GM12878 (cell line): Measurements from ENCODE around the gene HERPUD1. TPM values are rescaled to one million over a fixed set of nuclear protein-coding genes. Genes with fewer than 3 reads are reported as not detected.

Source experiments
- ATAC-seq: fragments of 200-7000 bp; cut with Tn5 transposase; 3 replicates; pipeline ENCODE4 v1.9.1; 2020; ENCODE audit warnings: mild to moderate bottlenecking, moderate library complexity
- BruUV-seq: library from RNA; stranded (reverse); fragments of 400-500 nt; replicated peaks from 2 replicates; lab custom pipeline; 2021; lab: Mats Ljungman, UMichigan
- CTCF ChIA-PET: fragments of 300-600 bp; sonication (Branson Sonifier 250); formaldehyde crosslinking; extraction: SDS; loops from one replicate; lab custom pipeline; 2021; ENCODE audit warnings: inconsistent platforms; lab: Yijun Ruan, JAX
- POLR2A ChIA-PET: fragments of 350-600 bp; formaldehyde crosslinking; extraction: SDS; loops from one replicate; lab custom pipeline; 2021; ENCODE audit warnings: inconsistent platforms; lab: Charles Lee
- RAD21 ChIA-PET: fragments of 300-600 bp; sonication (Branson Sonifier 250); formaldehyde crosslinking; loops from one replicate; lab custom pipeline; 2023; ENCODE audit warnings: antibody characterized with exemption; ENCODE audit not compliant: unreplicated experiment; lab: Charles Lee
- SMC1A ChIA-PET: fragments of 300-600 bp; sonication (Branson Sonifier 250); formaldehyde crosslinking; loops from one replicate; lab custom pipeline; 2023; ENCODE audit not compliant: unreplicated experiment, uncharacterized antibody; lab: Charles Lee
- DNase-seq: peaks from one replicate; pipeline ENCODE4 v3.0.0-alpha.2; 2011; ENCODE audit warnings: low read depth, low spot score
- FAIRE-seq: peaks from 3 replicates; lab custom pipeline; 2011; peaks lifted over from hg19 to GRCh38; lab: Jason Lieb, UNC
- H2AFZ ChIP-seq: 2 replicates; pipeline ENCODE4 v1.6.0; 2011; ENCODE audit warnings: low read depth, low read length, control low read depth; ENCODE audit not compliant: control insufficient read depth
- H3K27ac ChIP-seq: 2 replicates; pipeline ENCODE4 v1.5.1; 2011; ENCODE audit warnings: control low read depth; ENCODE audit not compliant: control insufficient read depth, insufficient read depth
- H3K27me3 ChIP-seq, 2 experiments: replicated peaks in 1 of 2; 2 replicates each; pipeline versions ENCODE4 v1.6.0 to v1.6.1; 2011; ENCODE audit warnings: low read length in 1 of 2; ENCODE audit not compliant: control insufficient read depth in 2 of 2, insufficient read depth in 2 of 2
- H3K36me3 ChIP-seq, 2 experiments: 2 replicates each; pipeline ENCODE4 v1.5.1; 2011; ENCODE audit warnings: low read length in 1 of 2; ENCODE audit not compliant: control insufficient read depth in 2 of 2, insufficient read depth in 2 of 2
- H3K4me1 ChIP-seq: 2 replicates; pipeline ENCODE4 v1.6.1; 2011; ENCODE audit warnings: mild to moderate bottlenecking, low read length, moderate library complexity, mixed read lengths; ENCODE audit not compliant: control insufficient read depth, insufficient read depth
- H3K4me2 ChIP-seq: 2 replicates; pipeline ENCODE4 v1.6.0; 2011; ENCODE audit warnings: control low read depth; ENCODE audit not compliant: control insufficient read depth, insufficient read depth
- H3K4me3 ChIP-seq: fragments of 200-600 bp; sonication (generic); 2 replicates; pipeline ENCODE4 v1.5.1; 2016
- H3K79me2 ChIP-seq: 2 replicates; pipeline ENCODE4 v1.6.0; 2011; ENCODE audit warnings: low read length; ENCODE audit not compliant: control insufficient read depth, insufficient read depth
- H3K9ac ChIP-seq: 2 replicates; pipeline ENCODE4 v1.8.0; 2011; ENCODE audit warnings: low read length, control low read depth, mixed read lengths; ENCODE audit not compliant: control insufficient read depth, insufficient read depth
- H3K9me3 ChIP-seq: replicated peaks from 3 replicates; pipeline ENCODE4 v1.5.1; 2011; ENCODE audit warnings: mild to moderate bottlenecking, low read length; ENCODE audit not compliant: control insufficient read depth, insufficient read depth
- H4K20me1 ChIP-seq: 2 replicates; pipeline ENCODE4 v1.6.0; 2011; ENCODE audit not compliant: control insufficient read depth, insufficient read depth
- DPF2 ChIP-seq: fragments of 450-650 bp; IDR thresholded peaks from 2 replicates; pipeline ENCODE4 v1.6.1; 2017; ENCODE audit warnings: mild to moderate bottlenecking
- KLF5 ChIP-seq: fragments of 450-650 bp; IDR thresholded peaks from 2 replicates; pipeline ENCODE4 v1.6.1; 2014; ENCODE audit warnings: mild to moderate bottlenecking; ENCODE audit not compliant: partially characterized antibody
- ZNF217 ChIP-seq: fragments of 450-650 bp; IDR thresholded peaks from 2 replicates; pipeline ENCODE4 v1.6.1; 2017; ENCODE audit warnings: antibody characterized with exemption, mild to moderate bottlenecking
- WGBS: methylation state at CpG from one replicate; pipeline ENCODE4 v1.1.6; 2016; ENCODE audit warnings: low lambda C conversion rate; ENCODE audit not compliant: insufficient replicate concordance, insufficient coverage; ENCODE audit errors: missing lambda C conversion rate; 5-methylcytosine and 5-hydroxymethylcytosine counted together
- in situ Hi-C: fragments of 300-500 bp; cut with MboI; formaldehyde crosslinking; loops from 9 replicates; pipeline ENCODE4 v1.14.3; 2018; ENCODE audit warnings: mixed read lengths
- intact Hi-C: fragments of 100-400 bp; cut with micrococcal nuclease; formaldehyde crosslinking; loops from one replicate; pipeline ENCODE4 v1.14.2; 2022; ENCODE audit not compliant: unreplicated experiment
- polyA plus RNA-seq, 11 experiments: library from polyadenylated mRNA; depleted of rRNA in 4 of 11; unstranded in 6 of 11; stranded (reverse) in 5 of 11; fragments of >200 nt; fragmentation: Nextera tagmentation in 4 of 11; fragmentation: Illumina TruSeq in 1 of 11; extraction: Ambion mirVana in 4 of 11; extraction: Trizol in 1 of 11; gene quantifications; 1 replicate in 1 of 11; 2 replicates in 10 of 11; pipeline versions ENCODE4 v1.2.1 to v1.2.3, GENCODE V29; 2011 to 2016; ENCODE audit warnings: inconsistent platforms in 2 of 11, missing spikeins in 2 of 11, low read depth in 1 of 11
- total RNA-seq, 4 experiments: library from RNA; depleted of rRNA in 3 of 4; stranded (reverse); fragments of >200 nt in 3 of 4; fragmentation: Illumina TruSeq in 1 of 4; extraction: Trizol in 1 of 4; gene quantifications; 2 replicates each; pipeline versions ENCODE4 v1.2.1 to v1.2.3, GENCODE V29; 2013 to 2021

HERPUD1 gene
- total and polyA plus RNA-seq, 10 of the 15 experiments (the other 5 are each of a cell fraction or from before 2014, with no cell fraction given) = 32.6 to 212 (median 122) TPM

- Histone ChIP-seq H3K9me3 (no peaks in the 10 kb centered on the region), H3K36me3 (no peaks in the 10 kb centered on the region), H4K20me1 (no peaks in the 10 kb centered on the region), H3K27ac (peak overlapping the region; percentile 27; the same call in 1 of the 2 replicates), H3K79me2 (no peaks in the 10 kb centered on the region), H3K27me3 (no peaks in the 10 kb centered on the region), H3K9ac (no peak overlapping the region), H2AFZ (0 out of 2 replicates have a peak overlapping the region, but pooled peaks have one; percentile 63), H3K4me2 (no peak overlapping the region)
- ChIA-PET CTCF (interaction anchor here (1.8 to 19.4 kb wide), 8 partner anchors 5 to 74 kb away, joined by 6 to 420 read pairs (median 86); partner anchors contain the start of genes CETP and NLRC5), POLR2A (interaction anchor here (0.5 to 17.6 kb wide), 12 partner anchors 12 to 112 kb away, joined by 3 to 343 read pairs (median 6); partner anchors contain the start of gene NLRC5), SMC1A (interaction anchor here (1.3 to 31.6 kb wide), 8 partner anchors 7 to 81 kb away, joined by 3 to 604 read pairs (median 33); partner anchors contain the start of genes CETP and NLRC5), RAD21 (interaction anchor here (1.0 to 22.4 kb wide), 8 partner anchors 11 to 104 kb away, joined by 3 to 473 read pairs (median 20); partner anchors contain the start of gene NLRC5)
- TSS peak; percentile 72 for BruUV-seq
- intact Hi-C loops (loop anchor here (1.0 to 5.0 kb wide), 3 partner anchors 10 to 216 kb away; partner anchors contain the start of genes NLRC5, PSME3IP1 and RSPRY1), in situ Hi-C loops (loop anchor here (5.0 kb wide), 1 partner anchor 71 kb away; no protein-coding TSS in a partner anchor)
- DNase-seq (no peak), FAIRE-seq (peak; percentile 35), ATAC-seq (no peak)
- WGBS = 66% methylated on average over 3 of the region's 3 CpGs
- no peak for TF ChIP-seq DPF2
- no peak for TF ChIP-seq KLF5
- peak; percentile 56; the same call in 1 of the 2 replicates for TF ChIP-seq ZNF217
- TF ChIP-seq, all 136 proteins: peak for 1
- Histone ChIP-seq H3K4me1 (peaks cover 46% of the 10 kb centered on the region), H3K4me3 (no peak overlapping the region)
Observed at GRCh38 chr16:56971768-56972043, 39.8 kb downstream of the HERPUD1 start.
